Esophagus squamous epithelium (tissue), 4 donors: ENCODE data around the gene TULP1.

Source experiments
- POLR2A ChIP-seq, 4 donors: fragments of 450-650 bp; IDR thresholded peaks; one replicate each; pipeline ENCODE4 v1.6.1; 2017; ENCODE audit warnings: antibody characterized with exemption in 4 of 4, mild to moderate bottlenecking in 4 of 4, moderate library complexity in 3 of 4
- TF ChIP-seq, protein P1 (sequence below), 6 experiments: fragments of 450-650 bp in 4 of 6; fragments of 200-600 bp in 2 of 6; sonication (generic) in 2 of 6; IDR thresholded peaks; one replicate each; pipeline ENCODE4 v1.5.1; 2016 to 2019; ENCODE audit warnings: antibody characterized with exemption in 6 of 6, mild to moderate bottlenecking in 4 of 6, moderate library complexity in 4 of 6

DNA sequence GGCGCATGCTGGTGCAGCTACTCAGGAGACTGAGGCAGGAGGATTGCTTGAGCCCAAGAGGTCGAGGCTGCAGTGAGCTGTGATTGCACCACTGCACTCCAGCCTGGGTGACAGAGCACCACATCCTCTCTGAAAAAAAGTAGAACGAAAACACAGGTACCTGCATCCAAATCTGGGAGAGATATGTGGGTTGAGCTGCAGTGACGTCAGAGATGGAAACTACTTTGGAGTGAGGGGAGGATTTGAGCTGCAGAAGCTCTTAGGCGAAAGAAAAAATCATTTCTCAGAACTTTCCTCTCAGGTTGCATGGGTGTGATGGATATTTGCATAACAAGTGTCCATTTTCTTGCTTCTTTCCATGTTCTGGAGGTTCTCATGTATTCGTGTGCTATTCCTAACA, 4.0 kb upstream of the TULP1 start:
- TF ChIP-seq, protein P1, sequence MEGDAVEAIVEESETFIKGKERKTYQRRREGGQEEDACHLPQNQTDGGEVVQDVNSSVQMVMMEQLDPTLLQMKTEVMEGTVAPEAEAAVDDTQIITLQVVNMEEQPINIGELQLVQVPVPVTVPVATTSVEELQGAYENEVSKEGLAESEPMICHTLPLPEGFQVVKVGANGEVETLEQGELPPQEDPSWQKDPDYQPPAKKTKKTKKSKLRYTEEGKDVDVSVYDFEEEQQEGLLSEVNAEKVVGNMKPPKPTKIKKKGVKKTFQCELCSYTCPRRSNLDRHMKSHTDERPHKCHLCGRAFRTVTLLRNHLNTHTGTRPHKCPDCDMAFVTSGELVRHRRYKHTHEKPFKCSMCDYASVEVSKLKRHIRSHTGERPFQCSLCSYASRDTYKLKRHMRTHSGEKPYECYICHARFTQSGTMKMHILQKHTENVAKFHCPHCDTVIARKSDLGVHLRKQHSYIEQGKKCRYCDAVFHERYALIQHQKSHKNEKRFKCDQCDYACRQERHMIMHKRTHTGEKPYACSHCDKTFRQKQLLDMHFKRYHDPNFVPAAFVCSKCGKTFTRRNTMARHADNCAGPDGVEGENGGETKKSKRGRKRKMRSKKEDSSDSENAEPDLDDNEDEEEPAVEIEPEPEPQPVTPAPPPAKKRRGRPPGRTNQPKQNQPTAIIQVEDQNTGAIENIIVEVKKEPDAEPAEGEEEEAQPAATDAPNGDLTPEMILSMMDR (IDR thresholded peaks at IDR 0.05), result no peak
- no peak for TF ChIP-seq POLR2A (IDR thresholded peaks at IDR 0.05)
